ENCODE results near the gene SMCR8. TPM values are rescaled to one million over a fixed set of nuclear protein-coding genes. Genes with fewer than 3 reads are reported as not detected.

Gene SMCR8
- total and polyA plus RNA-seq, 10 of the 15 experiments (the other 5 are each of a cell fraction or from before 2014, with no cell fraction given): 0.52 to 16.4 (median 8.0) TPM

DNA sequence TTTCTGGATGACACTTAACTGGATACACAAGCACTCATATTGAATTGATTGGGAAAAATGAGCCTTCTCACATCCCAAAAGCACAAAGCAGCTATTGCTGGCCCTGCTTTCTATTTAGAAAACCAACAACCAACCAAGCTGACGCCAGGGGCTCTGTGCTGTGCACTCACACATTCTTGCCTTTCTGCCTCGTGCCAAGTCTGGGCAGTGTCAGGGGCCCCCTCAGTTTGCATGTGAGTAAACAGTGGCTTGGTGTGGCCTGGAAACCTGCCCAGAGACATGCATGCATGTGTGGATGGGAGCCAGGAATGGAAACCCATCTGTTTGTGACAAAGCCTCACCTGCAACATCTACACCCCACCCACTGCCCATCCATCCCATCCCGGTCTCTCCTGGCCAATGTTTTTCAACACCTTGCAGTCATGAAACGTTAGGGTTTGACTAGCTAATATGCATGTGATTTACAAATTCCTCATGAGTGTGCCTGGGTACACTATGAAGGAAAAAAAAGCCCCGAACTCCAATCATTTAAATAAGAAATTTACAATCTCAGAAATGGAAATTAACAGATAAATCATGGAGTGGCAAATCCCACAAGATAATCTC lies 34.2 kb upstream of the SMCR8 start (continued):
- TF ChIP-seq, protein P1, sequence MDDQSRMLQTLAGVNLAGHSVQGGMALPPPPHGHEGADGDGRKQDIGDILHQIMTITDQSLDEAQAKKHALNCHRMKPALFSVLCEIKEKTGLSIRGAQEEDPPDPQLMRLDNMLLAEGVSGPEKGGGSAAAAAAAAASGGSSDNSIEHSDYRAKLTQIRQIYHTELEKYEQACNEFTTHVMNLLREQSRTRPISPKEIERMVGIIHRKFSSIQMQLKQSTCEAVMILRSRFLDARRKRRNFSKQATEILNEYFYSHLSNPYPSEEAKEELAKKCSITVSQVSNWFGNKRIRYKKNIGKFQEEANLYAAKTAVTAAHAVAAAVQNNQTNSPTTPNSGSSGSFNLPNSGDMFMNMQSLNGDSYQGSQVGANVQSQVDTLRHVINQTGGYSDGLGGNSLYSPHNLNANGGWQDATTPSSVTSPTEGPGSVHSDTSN (IDR thresholded peaks at IDR 0.05; ENCODE audit: insufficient replicate concordance, low read depth, low read length): no peak
- TF ChIP-seq RELA (IDR thresholded peaks at IDR 0.05; ENCODE audit: borderline replicate concordance, partially characterized antibody): no peak

DNA sequence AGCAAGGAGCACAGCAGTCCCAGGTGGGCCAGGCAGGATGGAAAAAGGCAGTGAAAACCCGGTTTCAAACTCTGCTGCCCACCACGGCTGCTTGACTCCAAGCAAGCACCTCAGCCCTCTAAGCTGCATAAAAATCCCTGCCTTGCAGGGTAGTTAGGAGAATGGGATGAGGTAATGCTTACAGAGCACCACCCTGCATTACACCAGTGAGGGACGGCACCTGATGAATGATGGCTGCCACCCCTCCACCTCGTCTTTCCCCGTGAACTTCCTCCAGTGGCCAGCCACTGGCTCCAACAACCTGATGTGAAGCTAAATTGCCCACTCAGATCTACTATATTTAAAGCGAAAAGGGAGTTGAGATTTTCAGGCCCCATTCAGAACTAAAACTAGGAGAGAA lies 33.3 kb upstream of the SMCR8 start:
- H3K36me3 ChIP-seq (ENCODE audit: control insufficient read depth in 2 of 2, insufficient read depth in 2 of 2, low read length in 1 of 2): peaks cover 39 to 40% of the 10 kb centered on the region in 2 experiments
- H2AFZ ChIP-seq (ENCODE audit: control insufficient read depth, low read depth, low read length): no peak overlapping the region
- H3K27me3 ChIP-seq (replicated peaks in 1 of 2; ENCODE audit: control insufficient read depth in 2 of 2, insufficient read depth in 2 of 2, low read length in 1 of 2): no peaks in the 10 kb centered on the region
- ATAC-seq: no peak
- in situ Hi-C loops (cut with MboI): no loop called here
- ChIA-PET CTCF (no interaction called here), SMC1A (ENCODE audit: uncharacterized antibody, unreplicated experiment) (no interaction called here), POLR2A (no interaction called here), RAD21 (ENCODE audit: unreplicated experiment) (no interaction called here)
- WGBS (ENCODE audit: insufficient coverage, insufficient replicate concordance, low lambda C conversion rate, missing lambda C conversion rate): 90% methylated on average over 6 of the region's 6 CpGs
- no peak for DNase-seq (ENCODE audit: low read depth, low spot score)
- no peaks in the 10 kb centered on the region for H4K20me1 ChIP-seq (ENCODE audit: control insufficient read depth, insufficient read depth)
- BruUV-seq (replicated peaks): no TSS peak
- no peak overlapping the region for H3K4me3 ChIP-seq
- H3K79me2 ChIP-seq (ENCODE audit: control insufficient read depth, insufficient read depth, low read length): no peaks in the 10 kb centered on the region
- no peaks in the 10 kb centered on the region for H3K4me1 ChIP-seq (ENCODE audit: control insufficient read depth, insufficient read depth, low read length)
- FAIRE-seq: no peak
- intact Hi-C loops (cut with micrococcal nuclease; ENCODE audit: unreplicated experiment): no loop called here
- H3K9ac ChIP-seq (ENCODE audit: control insufficient read depth, insufficient read depth, low read length): no peak overlapping the region
- no peak overlapping the region for H3K27ac ChIP-seq (ENCODE audit: control insufficient read depth, insufficient read depth)
- H3K4me2 ChIP-seq (ENCODE audit: control insufficient read depth, insufficient read depth): no peak overlapping the region
- TF ChIP-seq NBN (IDR thresholded peaks at IDR 0.05): no peak
- H3K9me3 ChIP-seq (replicated peaks; ENCODE audit: control insufficient read depth, insufficient read depth, low read length): no peaks in the 10 kb centered on the region

GRCh38 chr17:18285296-18285695 lies 29.8 kb upstream of the SMCR8 start:
- ChIA-PET CTCF (no interaction called here), POLR2A (interaction anchor here (0.6 kb wide), 1 partner anchor 28 kb away, joined by 4 read pairs; no protein-coding TSS in a partner anchor), SMC1A (ENCODE audit: uncharacterized antibody, unreplicated experiment) (no interaction called here), RAD21 (ENCODE audit: unreplicated experiment) (no interaction called here)
- no peaks in the 10 kb centered on the region for H3K79me2 ChIP-seq (ENCODE audit: control insufficient read depth, insufficient read depth, low read length)
- ATAC-seq (no peak), FAIRE-seq (no peak), DNase-seq (ENCODE audit: low read depth, low spot score) (no peak)
- intact Hi-C loops (cut with micrococcal nuclease; ENCODE audit: unreplicated experiment) (no loop called here), in situ Hi-C loops (cut with MboI) (no loop called here)
- no peaks in the 10 kb centered on the region for H4K20me1 ChIP-seq (ENCODE audit: control insufficient read depth, insufficient read depth)
- H3K9ac ChIP-seq (ENCODE audit: control insufficient read depth, insufficient read depth, low read length): no peak overlapping the region
- peaks cover 35 to 48% of the 10 kb centered on the region in 2 experiments for H3K36me3 ChIP-seq (ENCODE audit: control insufficient read depth in 2 of 2, insufficient read depth in 2 of 2, low read length in 1 of 2)
- BruUV-seq (replicated peaks): no TSS peak
- H3K27me3 ChIP-seq (replicated peaks in 1 of 2; ENCODE audit: control insufficient read depth in 2 of 2, insufficient read depth in 2 of 2, low read length in 1 of 2): no peaks in the 10 kb centered on the region
- no peaks in the 10 kb centered on the region for H3K4me1 ChIP-seq (ENCODE audit: control insufficient read depth, insufficient read depth, low read length)
- 97% methylated on average over 11 of the region's 11 CpGs for WGBS (ENCODE audit: insufficient coverage, insufficient replicate concordance, low lambda C conversion rate, missing lambda C conversion rate)
- no peaks in the 10 kb centered on the region for H3K9me3 ChIP-seq (replicated peaks; ENCODE audit: control insufficient read depth, insufficient read depth, low read length)
- no peak overlapping the region for H3K27ac ChIP-seq (ENCODE audit: control insufficient read depth, insufficient read depth)
- H2AFZ ChIP-seq (ENCODE audit: control insufficient read depth, low read depth, low read length): no peak overlapping the region
- no peak overlapping the region for H3K4me3 ChIP-seq
- H3K4me2 ChIP-seq (ENCODE audit: control insufficient read depth, insufficient read depth): no peak overlapping the region
- TF ChIP-seq SRF (IDR thresholded peaks at IDR 0.05; ENCODE audit: low read depth in 2 of 2, low read length in 2 of 2): no peak
- TF ChIP-seq IKZF2 (IDR thresholded peaks at IDR 0.05): no peak
- no peak for TF ChIP-seq PAX5 (IDR thresholded peaks at IDR 0.05; ENCODE audit: borderline replicate concordance, low read depth, low read length)
- no peak for TF ChIP-seq MXI1 (IDR thresholded peaks at IDR 0.05; ENCODE audit: low read depth, low read length)
- no peak for TF ChIP-seq POLR2AphosphoS5 (IDR thresholded peaks at IDR 0.05; ENCODE audit: low read length)
- no peak for TF ChIP-seq MTA2 (IDR thresholded peaks at IDR 0.05; ENCODE audit: low read depth)
- TF ChIP-seq ZBED1 (IDR thresholded peaks at IDR 0.05; ENCODE audit: borderline replicate concordance): no peak
- no peak for TF ChIP-seq PAX8 (IDR thresholded peaks at IDR 0.05)
- TF ChIP-seq RBBP5 (conservative IDR thresholded peaks at IDR 0.05): no peak
- TF ChIP-seq, protein P2, sequence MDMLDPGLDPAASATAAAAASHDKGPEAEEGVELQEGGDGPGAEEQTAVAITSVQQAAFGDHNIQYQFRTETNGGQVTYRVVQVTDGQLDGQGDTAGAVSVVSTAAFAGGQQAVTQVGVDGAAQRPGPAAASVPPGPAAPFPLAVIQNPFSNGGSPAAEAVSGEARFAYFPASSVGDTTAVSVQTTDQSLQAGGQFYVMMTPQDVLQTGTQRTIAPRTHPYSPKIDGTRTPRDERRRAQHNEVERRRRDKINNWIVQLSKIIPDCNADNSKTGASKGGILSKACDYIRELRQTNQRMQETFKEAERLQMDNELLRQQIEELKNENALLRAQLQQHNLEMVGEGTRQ (IDR thresholded peaks at IDR 0.05; ENCODE audit: borderline replicate concordance, low read depth, low read length): no peak
